ENCODE results near the gene AKT1S1.

DNA sequence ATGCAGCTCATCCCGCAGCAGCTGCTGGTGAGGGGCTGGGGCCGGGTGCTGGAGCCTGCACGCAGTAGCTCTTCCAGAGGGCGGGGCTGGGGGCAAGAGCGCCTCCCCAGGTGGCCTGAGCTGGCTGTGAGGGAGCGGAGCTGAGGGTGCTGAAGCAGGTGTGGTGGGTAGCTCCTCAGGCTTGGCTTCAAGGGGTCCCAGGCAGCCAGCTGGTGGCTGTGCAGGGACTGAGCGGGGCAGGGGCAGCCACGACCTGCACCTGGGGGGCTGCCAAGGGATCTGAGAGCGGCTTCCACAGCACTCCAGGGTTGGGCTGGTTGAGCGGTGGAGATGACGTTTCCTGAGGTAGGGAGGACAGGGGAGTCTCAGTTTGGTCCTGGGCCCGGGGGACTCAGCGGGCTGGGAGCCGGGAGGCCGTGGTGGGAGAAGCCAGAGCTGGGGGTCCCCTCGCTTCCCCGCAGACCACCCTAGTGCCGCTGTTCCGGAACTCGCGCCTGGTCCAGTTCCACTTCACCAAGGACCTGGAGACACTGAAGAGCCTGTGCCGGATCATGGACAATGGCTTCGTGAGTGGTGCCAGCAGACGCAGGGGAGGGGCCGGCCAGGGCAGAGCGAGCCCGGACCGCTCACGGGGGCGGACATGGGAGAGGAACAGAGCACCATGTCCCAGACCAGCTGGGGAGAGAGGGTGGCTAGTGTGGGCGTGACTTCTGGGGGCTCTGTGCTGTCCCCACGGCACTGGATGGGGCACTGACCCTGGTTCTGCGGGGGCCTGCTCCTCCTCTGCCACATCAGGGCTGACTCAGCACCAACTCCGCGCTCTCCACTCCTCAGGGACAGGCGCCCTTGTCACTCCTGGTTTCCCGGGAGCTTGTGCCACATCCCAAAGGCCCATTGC, 18.8 kb downstream of the AKT1S1 start:
- no peak for TF ChIP-seq EZH2 (IDR thresholded peaks at IDR 0.05; ENCODE audit: low read length, unreplicated experiment)
- TF ChIP-seq, protein P1, sequence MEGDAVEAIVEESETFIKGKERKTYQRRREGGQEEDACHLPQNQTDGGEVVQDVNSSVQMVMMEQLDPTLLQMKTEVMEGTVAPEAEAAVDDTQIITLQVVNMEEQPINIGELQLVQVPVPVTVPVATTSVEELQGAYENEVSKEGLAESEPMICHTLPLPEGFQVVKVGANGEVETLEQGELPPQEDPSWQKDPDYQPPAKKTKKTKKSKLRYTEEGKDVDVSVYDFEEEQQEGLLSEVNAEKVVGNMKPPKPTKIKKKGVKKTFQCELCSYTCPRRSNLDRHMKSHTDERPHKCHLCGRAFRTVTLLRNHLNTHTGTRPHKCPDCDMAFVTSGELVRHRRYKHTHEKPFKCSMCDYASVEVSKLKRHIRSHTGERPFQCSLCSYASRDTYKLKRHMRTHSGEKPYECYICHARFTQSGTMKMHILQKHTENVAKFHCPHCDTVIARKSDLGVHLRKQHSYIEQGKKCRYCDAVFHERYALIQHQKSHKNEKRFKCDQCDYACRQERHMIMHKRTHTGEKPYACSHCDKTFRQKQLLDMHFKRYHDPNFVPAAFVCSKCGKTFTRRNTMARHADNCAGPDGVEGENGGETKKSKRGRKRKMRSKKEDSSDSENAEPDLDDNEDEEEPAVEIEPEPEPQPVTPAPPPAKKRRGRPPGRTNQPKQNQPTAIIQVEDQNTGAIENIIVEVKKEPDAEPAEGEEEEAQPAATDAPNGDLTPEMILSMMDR (conservative IDR thresholded peaks at IDR 0.05; ENCODE audit: low read depth, low read length), result peak; percentile 25; the same call in 1 of the 2 replicates
- no peak for TF ChIP-seq EZH2phosphoT487 (IDR thresholded peaks at IDR 0.05; ENCODE audit: borderline replicate concordance, low read length)

Measured in PC-3 (cell line).